HG02642 (cell line): ENCODE measurements around the gene MYF6.

ENCODE experiments used
- ATAC-seq: cut with Tn5 transposase; IDR thresholded peaks from one replicate; pipeline ENCODE4 v1.9.1; 2021; ENCODE audit warnings: mild to moderate bottlenecking; ENCODE audit not compliant: unreplicated experiment, poor library complexity

MYF6 gene

GRCh38 chr12:80747800-80748199 lies 40.4 kb downstream of the MYF6 start:
- ATAC-seq = no peak

- no peak for ATAC-seq
Observed at GRCh38 chr12:80749456-80749855, 42.0 kb downstream of the MYF6 start.

- no peak for ATAC-seq
Observed at GRCh38 chr12:80752464-80752863, 45.0 kb downstream of the MYF6 start.

- no peak for ATAC-seq
Observed at GRCh38 chr12:80754274-80754673, 46.8 kb downstream of the MYF6 start.

GRCh38 chr12:80756875-80757274 lies 49.4 kb downstream of the MYF6 start:
- peak; percentile 69 for ATAC-seq
